ENCODE data around the gene MALAT1.

DNA sequence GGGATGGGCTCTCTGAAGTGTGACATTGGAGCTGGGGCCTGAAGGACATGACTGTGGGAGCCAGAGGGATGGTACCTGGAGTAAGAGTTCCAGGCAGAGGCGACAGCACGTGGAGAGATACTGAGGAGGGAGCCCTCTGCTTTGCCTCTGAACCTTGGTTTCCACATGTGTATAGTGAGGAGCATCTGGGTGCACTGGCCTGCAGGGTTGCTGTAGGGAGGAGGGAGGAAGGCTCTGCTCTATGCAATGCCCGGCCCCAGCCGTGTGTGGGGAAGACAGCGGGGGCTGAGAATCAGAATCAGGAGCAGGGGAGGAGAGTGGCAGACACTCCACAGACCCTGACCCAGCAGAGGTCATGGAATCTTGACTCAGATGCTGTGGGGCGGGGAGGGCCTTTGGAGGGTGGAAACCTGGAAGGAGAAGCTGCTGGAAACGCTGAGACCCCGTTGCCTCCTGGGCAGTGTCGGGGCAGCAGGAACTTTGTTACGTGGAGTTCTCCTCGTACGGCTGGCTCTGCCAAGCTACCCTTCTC, 30.0 kb downstream of the MALAT1 start:
- TF ChIP-seq, protein P1, sequence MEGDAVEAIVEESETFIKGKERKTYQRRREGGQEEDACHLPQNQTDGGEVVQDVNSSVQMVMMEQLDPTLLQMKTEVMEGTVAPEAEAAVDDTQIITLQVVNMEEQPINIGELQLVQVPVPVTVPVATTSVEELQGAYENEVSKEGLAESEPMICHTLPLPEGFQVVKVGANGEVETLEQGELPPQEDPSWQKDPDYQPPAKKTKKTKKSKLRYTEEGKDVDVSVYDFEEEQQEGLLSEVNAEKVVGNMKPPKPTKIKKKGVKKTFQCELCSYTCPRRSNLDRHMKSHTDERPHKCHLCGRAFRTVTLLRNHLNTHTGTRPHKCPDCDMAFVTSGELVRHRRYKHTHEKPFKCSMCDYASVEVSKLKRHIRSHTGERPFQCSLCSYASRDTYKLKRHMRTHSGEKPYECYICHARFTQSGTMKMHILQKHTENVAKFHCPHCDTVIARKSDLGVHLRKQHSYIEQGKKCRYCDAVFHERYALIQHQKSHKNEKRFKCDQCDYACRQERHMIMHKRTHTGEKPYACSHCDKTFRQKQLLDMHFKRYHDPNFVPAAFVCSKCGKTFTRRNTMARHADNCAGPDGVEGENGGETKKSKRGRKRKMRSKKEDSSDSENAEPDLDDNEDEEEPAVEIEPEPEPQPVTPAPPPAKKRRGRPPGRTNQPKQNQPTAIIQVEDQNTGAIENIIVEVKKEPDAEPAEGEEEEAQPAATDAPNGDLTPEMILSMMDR (IDR thresholded peaks at IDR 0.05): no peak
- no peak for TF ChIP-seq POLR2A (IDR thresholded peaks at IDR 0.05)

Data from heart left ventricle (tissue), 13 donors.